Testis (tissue), 3 donors: ENCODE data around the gene CACNA2D3. TPM values are rescaled to one million over a fixed set of nuclear protein-coding genes. Genes with fewer than 3 reads are reported as not detected.

ENCODE experiments used
- DNase-seq: peaks from one replicate; pipeline ENCODE4 v3.0.0-alpha.2; 2019
- H3K27ac ChIP-seq, 2 donors: fragments of 200-600 bp; sonication (generic); one replicate each; pipeline ENCODE4 v1.5.1; 2019
- H3K27me3 ChIP-seq: fragments of 200-600 bp; sonication (generic); one replicate; pipeline ENCODE4 v1.5.1; 2019
- H3K36me3 ChIP-seq: fragments of 200-600 bp; sonication (generic); one replicate; pipeline ENCODE4 v1.5.1; 2017; ENCODE audit warnings: low read depth; ENCODE audit errors: missing control alignments
- H3K4me1 ChIP-seq: fragments of 200-600 bp; sonication (generic); one replicate; pipeline ENCODE4 v1.5.1; 2019
- H3K4me3 ChIP-seq, 2 donors: fragments of 200-600 bp; sonication (generic); one replicate each; pipeline ENCODE4 v1.5.1; 2017 to 2019
- H3K9me3 ChIP-seq: fragments of 200-600 bp; sonication (generic); one replicate; pipeline ENCODE4 v1.5.1; 2017
- CTCF ChIP-seq, 3 experiments: fragments of 450-650 bp in 2 of 3; fragments of 200-600 bp in 1 of 3; sonication (generic) in 1 of 3; IDR thresholded peaks; one replicate each; pipeline ENCODE4 v1.5.1; 2016 to 2019; ENCODE audit warnings: antibody characterized with exemption in 3 of 3, mild to moderate bottlenecking in 2 of 3, moderate library complexity in 1 of 3
- POLR2A ChIP-seq: fragments of 450-650 bp; IDR thresholded peaks from one replicate; pipeline ENCODE4 v1.6.1; 2017; ENCODE audit warnings: antibody characterized with exemption, mild to moderate bottlenecking, moderate library complexity
- WGBS, 2 donors: methylation state at CpG; one replicate each; pipeline ENCODE4 v1.1.5; 2018; 5-methylcytosine and 5-hydroxymethylcytosine counted together
- intact Hi-C: fragments of 100-400 bp; cut with DNase I; formaldehyde crosslinking; loops from one replicate; pipeline ENCODE4 v1.15.1; 2023; ENCODE audit warnings: low total_unique reads
- polyA plus RNA-seq: library from polyadenylated mRNA; stranded (reverse); fragments of 350-450 nt; fragmentation: Illumina TruSeq; extraction: RNeasy Lipid Tissue Mini Kit (QIAGEN cat#74804); gene quantifications from one replicate; pipeline ENCODE4 v1.2.3, GENCODE V29; 2014; ENCODE audit warnings: low read depth, low replicate concordance; ENCODE audit not compliant: insufficient read depth
- total RNA-seq, 2 donors: library from RNA; depleted of rRNA; stranded (reverse); fragments of >200 nt; gene quantifications; one replicate each; pipeline ENCODE4 v1.2.3, GENCODE V29; 2016

The CACNA2D3 gene
- total and polyA plus RNA-seq, 3 donors from 2014 or later = 10.1 to 16.5 (median 11.2) TPM

DNA sequence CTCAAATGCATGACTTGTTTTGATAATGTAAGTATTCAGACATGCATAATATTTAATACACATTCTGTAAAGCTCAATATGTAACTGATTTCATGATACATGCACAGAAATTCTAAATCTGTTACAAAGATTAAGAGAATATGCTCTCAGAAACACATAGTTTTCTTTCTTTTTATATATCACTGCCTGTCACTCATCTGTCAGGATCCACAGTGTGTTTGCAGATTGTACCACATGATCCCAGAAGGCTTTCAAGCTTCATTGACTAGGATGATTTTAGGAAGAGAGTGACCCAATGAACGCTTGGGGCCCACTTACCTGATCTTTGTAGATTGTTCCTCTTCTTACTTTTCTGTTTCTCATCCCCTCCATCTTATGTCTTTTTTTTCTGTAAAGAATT, 261.9 kb downstream of the CACNA2D3 start:
- TF ChIP-seq CTCF (IDR thresholded peaks at IDR 0.05) (no peak), POLR2A (no peak)
- H3K9me3 ChIP-seq = no peaks in the 10 kb centered on the region
- H3K36me3 ChIP-seq = no peaks in the 10 kb centered on the region
- no peak overlapping the region for H3K27ac ChIP-seq
- no peak overlapping the region for H3K4me3 ChIP-seq
- intact Hi-C loops = no loop called here
- 81 to 90% methylated on average over 1 of the region's 1 CpG for WGBS, 2 donors
- DNase-seq = no peak
- H3K4me1 ChIP-seq = no peaks in the 10 kb centered on the region
- no peaks in the 10 kb centered on the region for H3K27me3 ChIP-seq

DNA sequence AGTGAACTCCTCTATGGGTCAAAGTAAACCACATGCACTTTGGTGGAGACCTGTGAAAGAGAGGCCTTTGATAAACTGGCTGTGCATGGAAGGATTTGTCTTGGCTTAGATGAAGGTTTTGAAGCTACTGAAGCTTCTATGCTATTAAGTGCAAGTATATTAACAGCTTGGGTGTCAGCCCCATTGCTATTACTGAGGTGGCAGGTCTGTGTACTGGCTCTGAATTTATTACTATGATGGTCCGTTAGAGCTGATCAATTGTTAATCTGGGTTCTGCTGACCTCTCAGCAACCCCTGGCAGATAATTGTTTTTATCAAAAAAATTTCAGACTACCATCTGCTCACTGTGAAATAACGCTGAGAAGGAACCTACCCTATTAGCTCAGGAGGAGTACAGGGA, 268.2 kb downstream of the CACNA2D3 start:
- TF ChIP-seq POLR2A = no peak
- H3K9me3 ChIP-seq = no peaks in the 10 kb centered on the region
- intact Hi-C loops = no loop called here
- WGBS, 2 donors = 72 to 77% methylated on average over 2 of the region's 2 CpGs
- H3K36me3 ChIP-seq = no peaks in the 10 kb centered on the region
- H3K4me1 ChIP-seq = no peaks in the 10 kb centered on the region
- H3K27me3 ChIP-seq = no peaks in the 10 kb centered on the region
- no peak for DNase-seq
- H3K27ac ChIP-seq = no peak overlapping the region
- H3K4me3 ChIP-seq = no peak overlapping the region

- no peaks in the 10 kb centered on the region for H3K36me3 ChIP-seq
- TF ChIP-seq CTCF (IDR thresholded peaks at IDR 0.05) (no peak), POLR2A (no peak)
- no peaks in the 10 kb centered on the region for H3K27me3 ChIP-seq
- H3K4me1 ChIP-seq = no peaks in the 10 kb centered on the region
- WGBS, 2 donors = 86% methylated on average over 7 of the region's 7 CpGs; no CpG with 5 or more reads in 1 of the 2 donors
- H3K9me3 ChIP-seq = no peaks in the 10 kb centered on the region
- intact Hi-C loops = no loop called here
- DNase-seq = no peak
- H3K27ac ChIP-seq = no peak overlapping the region
- no peak overlapping the region for H3K4me3 ChIP-seq
These were observed 270.8 kb downstream of the CACNA2D3 start for GRCh38 chr3:54393150-54393549.

DNA sequence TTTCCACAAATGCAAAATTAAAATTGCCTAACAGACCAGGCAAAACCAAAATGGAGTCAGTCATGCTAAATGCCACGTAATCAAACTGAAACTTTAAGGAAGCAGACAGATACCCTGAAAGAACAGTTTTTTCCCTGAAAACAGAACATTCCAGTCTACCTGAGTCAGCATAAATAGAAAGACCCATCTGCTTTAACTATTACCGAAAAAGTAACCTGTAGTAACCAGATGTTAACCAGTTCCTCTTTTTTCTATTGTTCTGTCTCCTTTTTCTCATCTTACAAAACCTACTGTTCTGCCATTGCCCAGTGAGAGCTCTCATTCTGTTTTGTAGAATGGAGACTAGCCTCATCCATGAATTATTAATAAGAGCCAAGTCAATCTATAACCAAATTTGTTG, 286.0 kb downstream of the CACNA2D3 start:
- Histone ChIP-seq H3K4me1 (no peaks in the 10 kb centered on the region), H3K27ac (no peak overlapping the region), H3K36me3 (no peaks in the 10 kb centered on the region), H3K9me3 (no peaks in the 10 kb centered on the region), H3K4me3 (no peak overlapping the region), H3K27me3 (no peaks in the 10 kb centered on the region)
- intact Hi-C loops = no loop called here
- 86 to 95% methylated on average over 2 of the region's 2 CpGs for WGBS, 2 donors
- no peak for DNase-seq
- no peak for TF ChIP-seq CTCF (IDR thresholded peaks at IDR 0.05)
- TF ChIP-seq POLR2A = no peak

GRCh38 chr3:54421943-54422342, 299.6 kb downstream of the CACNA2D3 start:
- TF ChIP-seq POLR2A (no peak), CTCF (IDR thresholded peaks at IDR 0.05) (no peak)
- H3K27ac ChIP-seq = no peak overlapping the region
- intact Hi-C loops = no loop called here
- no peak overlapping the region for H3K4me3 ChIP-seq
- no peaks in the 10 kb centered on the region for H3K27me3 ChIP-seq
- WGBS, 2 donors = 89 to 92% methylated on average over 5 of the region's 5 CpGs
- H3K36me3 ChIP-seq = no peaks in the 10 kb centered on the region
- H3K9me3 ChIP-seq = no peaks in the 10 kb centered on the region
- H3K4me1 ChIP-seq = no peaks in the 10 kb centered on the region
- no peak for DNase-seq
